ENCODE results near the gene ZEB1.
"Not testable (repeated sequence)": the region's sequence is repeated elsewhere in the genome, so short reads cannot be mapped to it uniquely, and the experiment has no call there.

Gene ZEB1

GRCh38 chr10:31424473-31424872 lies 105.5 kb downstream of the ZEB1 start:
- DNase-seq (ENCODE audit: low read depth), result no peak

GRCh38 chr10:31426401-31426800 lies 107.4 kb downstream of the ZEB1 start:
- no peak for DNase-seq (ENCODE audit: low read depth)

- DNase-seq (ENCODE audit: low read depth), result not testable (repeated sequence)
These were observed 108.3 kb downstream of the ZEB1 start for GRCh38 chr10:31427334-31427733.

GRCh38 chr10:31428499-31428898 lies 109.5 kb downstream of the ZEB1 start:
- DNase-seq (ENCODE audit: low read depth), result not testable (repeated sequence)

- DNase-seq (ENCODE audit: low read depth), result no peak
These were observed 112.0 kb downstream of the ZEB1 start for GRCh38 chr10:31431021-31431420.

- DNase-seq (ENCODE audit: low read depth), result no peak
These were observed 118.9 kb downstream of the ZEB1 start for GRCh38 chr10:31437959-31438358.

GRCh38 chr10:31451766-31452165 lies 132.8 kb downstream of the ZEB1 start:
- DNase-seq (ENCODE audit: low read depth), result no peak

GRCh38 chr10:31456468-31456867 lies 137.5 kb downstream of the ZEB1 start:
- no peak for DNase-seq (ENCODE audit: low read depth)

GRCh38 chr10:31457858-31458257 lies 138.8 kb downstream of the ZEB1 start:
- no peak for DNase-seq (ENCODE audit: low read depth)

GRCh38 chr10:31458974-31459373 lies 140.0 kb downstream of the ZEB1 start:
- no peak for DNase-seq (ENCODE audit: low read depth)

- DNase-seq (ENCODE audit: low read depth), result no peak
These were observed 141.2 kb downstream of the ZEB1 start for GRCh38 chr10:31460242-31460641.

GRCh38 chr10:31464552-31464951 lies 145.5 kb downstream of the ZEB1 start:
- no peak for DNase-seq (ENCODE audit: low read depth)

GRCh38 chr10:31466313-31466712 lies 147.3 kb downstream of the ZEB1 start:
- DNase-seq (ENCODE audit: low read depth), result no peak

- DNase-seq (ENCODE audit: low read depth), result no peak
These were observed 148.9 kb downstream of the ZEB1 start for GRCh38 chr10:31467791-31468535.

GRCh38 chr10:31468536-31468859 lies 149.5 kb downstream of the ZEB1 start:
- no peak for DNase-seq (ENCODE audit: low read depth)

GRCh38 chr10:31475519-31475918 lies 156.5 kb downstream of the ZEB1 start:
- DNase-seq (ENCODE audit: low read depth), result no peak

- no peak for DNase-seq (ENCODE audit: low read depth)
These were observed 157.1 kb downstream of the ZEB1 start for GRCh38 chr10:31476088-31476487.

- no peak for DNase-seq (ENCODE audit: low read depth)
These were observed 158.6 kb downstream of the ZEB1 start for GRCh38 chr10:31477584-31477983.

GRCh38 chr10:31479752-31480151 lies 160.7 kb downstream of the ZEB1 start:
- no peak for DNase-seq (ENCODE audit: low read depth)

- no peak for DNase-seq (ENCODE audit: low read depth)
These were observed 164.5 kb downstream of the ZEB1 start for GRCh38 chr10:31483546-31483945.

- no peak for DNase-seq (ENCODE audit: low read depth)
These were observed 165.6 kb downstream of the ZEB1 start for GRCh38 chr10:31484431-31485135.

- no peak for DNase-seq (ENCODE audit: low read depth)
These were observed 172.0 kb downstream of the ZEB1 start for GRCh38 chr10:31490858-31491504.

- DNase-seq (ENCODE audit: low read depth), result no peak
These were observed 188.4 kb downstream of the ZEB1 start for GRCh38 chr10:31507427-31507826.

All from activated T-cell treated with anti-CD3 and anti-CD28 coated beads for 1 hour (primary cell).